ENCODE measurements around the gene RBL2. TPM values are rescaled to one million over a fixed set of nuclear protein-coding genes. Genes with fewer than 3 reads are reported as not detected.
"Not testable (repeated sequence)": the region's sequence is repeated elsewhere in the genome, so short reads cannot be mapped to it uniquely, and the experiment has no call there.

The RBL2 gene
- total RNA-seq, 1 experiment from 2014 or later, result 33.4 TPM

DNA sequence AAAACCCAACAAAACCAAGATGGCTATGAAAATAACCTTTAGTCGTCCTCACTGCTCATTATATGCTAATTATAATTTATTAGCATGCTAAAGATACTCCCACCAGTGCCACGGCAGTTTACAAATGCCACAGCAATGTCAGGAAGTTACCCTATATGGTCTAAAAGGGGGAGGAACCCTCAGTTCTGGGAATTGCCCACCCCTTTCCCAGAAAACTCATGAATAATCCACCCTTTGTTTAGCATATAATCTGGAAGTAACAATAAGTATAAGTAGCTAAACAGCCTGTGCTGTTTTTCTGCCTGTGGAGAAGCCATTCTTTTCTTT, 14.9 kb upstream of the RBL2 start:
- H4K20me1 ChIP-seq (ENCODE audit: insufficient read depth); BruUV-seq (replicated peaks); H3K9ac ChIP-seq (ENCODE audit: low read length); H3K4me2 ChIP-seq (ENCODE audit: low read length); DNase-seq (ENCODE audit: low read depth, low spot score); H3K79me2 ChIP-seq (ENCODE audit: insufficient read depth, low read length); CTCF ChIA-PET; H3K27ac ChIP-seq (ENCODE audit: low read depth, low read length); intact Hi-C loops (cut with micrococcal nuclease); H2AFZ ChIP-seq (ENCODE audit: low read depth, low read length, poor library complexity, severe bottlenecking); H3K9me3 ChIP-seq (ENCODE audit: control insufficient read depth in 1 of 2, insufficient read depth in 1 of 2, low read depth in 1 of 2, low read length in 2 of 2); H3K36me3 ChIP-seq (ENCODE audit: control insufficient read depth in 1 of 2, insufficient read depth in 2 of 2, low read length in 2 of 2); H3K4me3 ChIP-seq (replicated peaks in 1 of 2; ENCODE audit: low read depth in 1 of 2, low read length in 2 of 2); H3K9me2 ChIP-seq (ENCODE audit: insufficient read depth); POLR2A ChIA-PET; RAD21 ChIA-PET (ENCODE audit: low non-redundant PET in 1 of 2, low total read pairs in 2 of 2, uncharacterized antibody in 2 of 2, unreplicated experiment in 2 of 2); ATAC-seq; H3K27me3 ChIP-seq (ENCODE audit: insufficient read depth, low read length): not testable (repeated sequence)
- H3K4me1 ChIP-seq (ENCODE audit: control insufficient read depth in 1 of 2, insufficient read depth in 2 of 2, low read length in 2 of 2), result peaks cover 3 to 14% of the 10 kb centered on the region in 2 experiments

DNA sequence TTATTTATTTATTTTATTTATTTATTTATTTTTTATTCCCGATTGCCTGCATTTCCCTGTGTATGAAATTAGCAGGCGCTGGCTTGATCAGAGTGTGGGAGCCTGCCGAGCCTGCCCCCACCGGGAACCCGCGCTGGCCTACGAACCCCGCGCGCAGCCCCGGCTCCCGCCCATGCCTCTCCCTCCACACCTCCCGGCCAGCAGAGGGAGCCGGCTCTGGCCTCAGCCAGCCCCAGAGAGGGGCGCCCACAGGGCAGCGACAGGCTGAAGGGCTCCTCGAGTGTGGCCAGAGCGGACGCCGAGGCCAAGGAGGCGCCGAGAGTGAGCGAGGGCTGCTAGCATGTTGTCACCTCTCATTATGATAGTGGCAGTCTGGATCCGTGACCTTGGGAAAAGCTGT, 13.0 kb upstream of the RBL2 start:
- H3K9me2 ChIP-seq (ENCODE audit: insufficient read depth), result no peaks in the 10 kb centered on the region
- intact Hi-C loops (cut with micrococcal nuclease), result no loop called here
- RAD21 ChIA-PET (ENCODE audit: low non-redundant PET in 1 of 2, low total read pairs in 2 of 2, uncharacterized antibody in 2 of 2, unreplicated experiment in 2 of 2), result no interaction called here

More for the DNA sequence above, 13.0 kb upstream of the RBL2 start:
- H3K9ac ChIP-seq (ENCODE audit: low read length), result no peak overlapping the region
- no peaks in the 10 kb centered on the region for H3K27me3 ChIP-seq (ENCODE audit: insufficient read depth, low read length)
- H3K9me3 ChIP-seq (ENCODE audit: control insufficient read depth in 1 of 2, insufficient read depth in 1 of 2, low read depth in 1 of 2, low read length in 2 of 2), result 0 out of 4 replicates have a peak, but pooled peaks cover 0 to 5% of the 10 kb centered on the region in 2 experiments
- no TSS peak for BruUV-seq (replicated peaks)
- no peak overlapping the region for H3K27ac ChIP-seq (ENCODE audit: low read depth, low read length)
- no peak overlapping the region for H3K4me2 ChIP-seq (ENCODE audit: low read length)
- ATAC-seq (no peak), DNase-seq (ENCODE audit: low read depth, low spot score) (no peak)
- H4K20me1 ChIP-seq (ENCODE audit: insufficient read depth), result no peaks in the 10 kb centered on the region
- no peak overlapping the region for H2AFZ ChIP-seq (ENCODE audit: low read depth, low read length, poor library complexity, severe bottlenecking)
- no peaks in the 10 kb centered on the region for H3K79me2 ChIP-seq (ENCODE audit: insufficient read depth, low read length)
- H3K4me1 ChIP-seq (ENCODE audit: control insufficient read depth in 1 of 2, insufficient read depth in 2 of 2, low read length in 2 of 2), result peaks cover 0 to 5% of the 10 kb centered on the region in 2 experiments; a peak in 1 of 4 replicates
- ChIA-PET CTCF (no interaction called here), POLR2A (no interaction called here)
- H3K4me3 ChIP-seq (replicated peaks in 1 of 2; ENCODE audit: low read depth in 1 of 2, low read length in 2 of 2), result no peak overlapping the region
- no peaks in the 10 kb centered on the region for H3K36me3 ChIP-seq (ENCODE audit: control insufficient read depth in 1 of 2, insufficient read depth in 2 of 2, low read length in 2 of 2)
- TF ChIP-seq EGR1 (IDR thresholded peaks at IDR 0.05; ENCODE audit: low read depth), result no peak
- no peak for TF ChIP-seq YY1 (IDR thresholded peaks at IDR 0.05; ENCODE audit: extremely low read depth, insufficient replicate concordance, low read depth, low read length)
- TF ChIP-seq EZH2phosphoT487 (IDR thresholded peaks at IDR 0.05; ENCODE audit: borderline replicate concordance), result no peak
- no peak for TF ChIP-seq ELF1 (IDR thresholded peaks at IDR 0.05; ENCODE audit: borderline replicate concordance, low read depth)
- TF ChIP-seq SP1 (IDR thresholded peaks at IDR 0.05; ENCODE audit: low read depth), result no peak
- TF ChIP-seq, protein P1, sequence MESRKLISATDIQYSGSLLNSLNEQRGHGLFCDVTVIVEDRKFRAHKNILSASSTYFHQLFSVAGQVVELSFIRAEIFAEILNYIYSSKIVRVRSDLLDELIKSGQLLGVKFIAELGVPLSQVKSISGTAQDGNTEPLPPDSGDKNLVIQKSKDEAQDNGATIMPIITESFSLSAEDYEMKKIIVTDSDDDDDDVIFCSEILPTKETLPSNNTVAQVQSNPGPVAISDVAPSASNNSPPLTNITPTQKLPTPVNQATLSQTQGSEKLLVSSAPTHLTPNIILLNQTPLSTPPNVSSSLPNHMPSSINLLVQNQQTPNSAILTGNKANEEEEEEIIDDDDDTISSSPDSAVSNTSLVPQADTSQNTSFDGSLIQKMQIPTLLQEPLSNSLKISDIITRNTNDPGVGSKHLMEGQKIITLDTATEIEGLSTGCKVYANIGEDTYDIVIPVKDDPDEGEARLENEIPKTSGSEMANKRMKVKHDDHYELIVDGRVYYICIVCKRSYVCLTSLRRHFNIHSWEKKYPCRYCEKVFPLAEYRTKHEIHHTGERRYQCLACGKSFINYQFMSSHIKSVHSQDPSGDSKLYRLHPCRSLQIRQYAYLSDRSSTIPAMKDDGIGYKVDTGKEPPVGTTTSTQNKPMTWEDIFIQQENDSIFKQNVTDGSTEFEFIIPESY (IDR thresholded peaks at IDR 0.05; ENCODE audit: extremely low read depth, insufficient replicate concordance, low read length), result no peak
